SK-N-SH treated with all-trans-retinoic acid at 6 μM for 48 hours (cell line): ENCODE measurements around the gene MON2.

Experiments
- ARNTL ChIP-seq: fragments of 450-650 bp; formaldehyde crosslinking; IDR thresholded peaks from 2 replicates; pipeline ENCODE4 v1.5.0; 2020; ENCODE audit warnings: low read depth, mild to moderate bottlenecking, moderate library complexity, borderline replicate concordance
- CREB5 ChIP-seq: fragments of 250-450 bp; sonication (Bioruptor Pico); IDR thresholded peaks from 2 replicates; pipeline ENCODE4 v1.5.1; 2020; ENCODE audit warnings: low read depth, mild to moderate bottlenecking, moderate library complexity
- CSDC2 ChIP-seq: fragments of 250-450 bp; sonication (Bioruptor Pico); IDR thresholded peaks from 2 replicates; pipeline ENCODE4 v1.5.0; 2020; ENCODE audit warnings: mild to moderate bottlenecking, moderate library complexity
- GLIS3 ChIP-seq: fragments of 250-450 bp; sonication (Bioruptor Pico); IDR thresholded peaks from 2 replicates; pipeline ENCODE4 v1.5.0; 2020; ENCODE audit warnings: mild to moderate bottlenecking, moderate library complexity
- ISL1 ChIP-seq: fragments of 250-450 bp; sonication (Bioruptor Pico); IDR thresholded peaks from 2 replicates; pipeline ENCODE4 v2.1.2; 2022; ENCODE audit warnings: mild to moderate bottlenecking, moderate library complexity
- RARB ChIP-seq: fragments of 250-450 bp; sonication (Bioruptor Pico); IDR thresholded peaks from 2 replicates; pipeline ENCODE4 v1.8.0; 2021; ENCODE audit warnings: mild to moderate bottlenecking, moderate library complexity
- SNAI2 ChIP-seq: fragments of 250-450 bp; sonication (Bioruptor Pico); IDR thresholded peaks from 2 replicates; pipeline ENCODE4 v1.5.0; 2020; ENCODE audit warnings: mild to moderate bottlenecking, moderate library complexity
- TCF4 ChIP-seq: fragments of 250-450 bp; sonication (Bioruptor Pico); IDR thresholded peaks from 2 replicates; pipeline ENCODE4 v1.8.0; 2021; ENCODE audit warnings: mild to moderate bottlenecking, moderate library complexity, borderline replicate concordance
- ZC3H10 ChIP-seq: fragments of 250-450 bp; sonication (Bioruptor Pico); IDR thresholded peaks from 2 replicates; pipeline ENCODE4 v1.5.1; 2021; ENCODE audit warnings: mild to moderate bottlenecking, moderate library complexity
- ZNF565 ChIP-seq: fragments of 450-650 bp; formaldehyde crosslinking; conservative IDR thresholded peaks from 2 replicates; pipeline ENCODE4 v1.5.0; 2020; ENCODE audit warnings: low read depth, mild to moderate bottlenecking, moderate library complexity
- ZNF70 ChIP-seq: fragments of 450-650 bp; formaldehyde crosslinking; IDR thresholded peaks from 2 replicates; pipeline ENCODE4 v1.5.0; 2020; ENCODE audit warnings: mild to moderate bottlenecking, moderate library complexity
- TF ChIP-seq, protein P1 (sequence below): fragments of 250-450 bp; sonication (Bioruptor Pico); IDR thresholded peaks from 2 replicates; pipeline ENCODE4 v1.8.0; 2020; ENCODE audit warnings: mild to moderate bottlenecking, moderate library complexity, borderline replicate concordance
- TF ChIP-seq, protein P2 (sequence below): fragments of 250-450 bp; sonication (Bioruptor Pico); IDR thresholded peaks from 2 replicates; pipeline ENCODE4 v1.8.0; 2021; ENCODE audit warnings: low read depth, mild to moderate bottlenecking, moderate library complexity, borderline replicate concordance
- TF ChIP-seq, protein P3 (sequence below): fragments of 250-450 bp; sonication (Bioruptor Pico); IDR thresholded peaks from 2 replicates; pipeline ENCODE4 v1.5.1; 2021; ENCODE audit warnings: mild to moderate bottlenecking, moderate library complexity

- TF ChIP-seq ZNF565: no peak
- TF ChIP-seq, protein P1, sequence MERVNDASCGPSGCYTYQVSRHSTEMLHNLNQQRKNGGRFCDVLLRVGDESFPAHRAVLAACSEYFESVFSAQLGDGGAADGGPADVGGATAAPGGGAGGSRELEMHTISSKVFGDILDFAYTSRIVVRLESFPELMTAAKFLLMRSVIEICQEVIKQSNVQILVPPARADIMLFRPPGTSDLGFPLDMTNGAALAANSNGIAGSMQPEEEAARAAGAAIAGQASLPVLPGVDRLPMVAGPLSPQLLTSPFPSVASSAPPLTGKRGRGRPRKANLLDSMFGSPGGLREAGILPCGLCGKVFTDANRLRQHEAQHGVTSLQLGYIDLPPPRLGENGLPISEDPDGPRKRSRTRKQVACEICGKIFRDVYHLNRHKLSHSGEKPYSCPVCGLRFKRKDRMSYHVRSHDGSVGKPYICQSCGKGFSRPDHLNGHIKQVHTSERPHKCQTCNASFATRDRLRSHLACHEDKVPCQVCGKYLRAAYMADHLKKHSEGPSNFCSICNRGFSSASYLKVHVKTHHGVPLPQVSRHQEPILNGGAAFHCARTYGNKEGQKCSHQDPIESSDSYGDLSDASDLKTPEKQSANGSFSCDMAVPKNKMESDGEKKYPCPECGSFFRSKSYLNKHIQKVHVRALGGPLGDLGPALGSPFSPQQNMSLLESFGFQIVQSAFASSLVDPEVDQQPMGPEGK (CRISPR knock-in tag): no peak
- TF ChIP-seq ARNTL: no peak
- TF ChIP-seq, protein P2, sequence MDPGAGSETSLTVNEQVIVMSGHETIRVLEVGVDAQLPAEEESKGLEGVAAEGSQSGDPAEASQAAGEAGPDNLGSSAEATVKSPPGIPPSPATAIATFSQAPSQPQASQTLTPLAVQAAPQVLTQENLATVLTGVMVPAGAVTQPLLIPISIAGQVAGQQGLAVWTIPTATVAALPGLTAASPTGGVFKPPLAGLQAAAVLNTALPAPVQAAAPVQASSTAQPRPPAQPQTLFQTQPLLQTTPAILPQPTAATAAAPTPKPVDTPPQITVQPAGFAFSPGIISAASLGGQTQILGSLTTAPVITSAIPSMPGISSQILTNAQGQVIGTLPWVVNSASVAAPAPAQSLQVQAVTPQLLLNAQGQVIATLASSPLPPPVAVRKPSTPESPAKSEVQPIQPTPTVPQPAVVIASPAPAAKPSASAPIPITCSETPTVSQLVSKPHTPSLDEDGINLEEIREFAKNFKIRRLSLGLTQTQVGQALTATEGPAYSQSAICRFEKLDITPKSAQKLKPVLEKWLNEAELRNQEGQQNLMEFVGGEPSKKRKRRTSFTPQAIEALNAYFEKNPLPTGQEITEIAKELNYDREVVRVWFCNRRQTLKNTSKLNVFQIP (CRISPR knock-in tag): no peak
- TF ChIP-seq ZC3H10 (CRISPR knock-in tag): no peak
- no peak for TF ChIP-seq CSDC2 (CRISPR knock-in tag)
- no peak for TF ChIP-seq ISL1
- TF ChIP-seq SNAI2 (CRISPR knock-in tag): no peak
- TF ChIP-seq GLIS3 (CRISPR knock-in tag): no peak
- no peak for TF ChIP-seq CREB5 (CRISPR knock-in tag)
- TF ChIP-seq ZNF70 (CRISPR knock-in tag): no peak
- no peak for TF ChIP-seq RARB (CRISPR knock-in tag)
- no peak for TF ChIP-seq TCF4 (CRISPR knock-in tag)
- TF ChIP-seq, protein P3, sequence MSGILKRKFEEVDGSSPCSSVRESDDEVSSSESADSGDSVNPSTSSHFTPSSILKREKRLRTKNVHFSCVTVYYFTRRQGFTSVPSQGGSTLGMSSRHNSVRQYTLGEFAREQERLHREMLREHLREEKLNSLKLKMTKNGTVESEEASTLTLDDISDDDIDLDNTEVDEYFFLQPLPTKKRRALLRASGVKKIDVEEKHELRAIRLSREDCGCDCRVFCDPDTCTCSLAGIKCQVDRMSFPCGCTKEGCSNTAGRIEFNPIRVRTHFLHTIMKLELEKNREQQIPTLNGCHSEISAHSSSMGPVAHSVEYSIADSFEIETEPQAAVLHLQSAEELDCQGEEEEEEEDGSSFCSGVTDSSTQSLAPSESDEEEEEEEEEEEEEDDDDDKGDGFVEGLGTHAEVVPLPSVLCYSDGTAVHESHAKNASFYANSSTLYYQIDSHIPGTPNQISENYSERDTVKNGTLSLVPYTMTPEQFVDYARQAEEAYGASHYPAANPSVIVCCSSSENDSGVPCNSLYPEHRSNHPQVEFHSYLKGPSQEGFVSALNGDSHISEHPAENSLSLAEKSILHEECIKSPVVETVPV: no peak
Measured at GRCh38 chr12:62520361-62520760, 53.7 kb downstream of the MON2 start.
